GM18870 (cell line): ENCODE results near the gene COL4A3.

Experiments used
- ATAC-seq: cut with Tn5 transposase; IDR thresholded peaks from one replicate; pipeline ENCODE4 v1.9.1; 2021; ENCODE audit warnings: moderate library complexity; ENCODE audit not compliant: unreplicated experiment

Gene COL4A3

DNA sequence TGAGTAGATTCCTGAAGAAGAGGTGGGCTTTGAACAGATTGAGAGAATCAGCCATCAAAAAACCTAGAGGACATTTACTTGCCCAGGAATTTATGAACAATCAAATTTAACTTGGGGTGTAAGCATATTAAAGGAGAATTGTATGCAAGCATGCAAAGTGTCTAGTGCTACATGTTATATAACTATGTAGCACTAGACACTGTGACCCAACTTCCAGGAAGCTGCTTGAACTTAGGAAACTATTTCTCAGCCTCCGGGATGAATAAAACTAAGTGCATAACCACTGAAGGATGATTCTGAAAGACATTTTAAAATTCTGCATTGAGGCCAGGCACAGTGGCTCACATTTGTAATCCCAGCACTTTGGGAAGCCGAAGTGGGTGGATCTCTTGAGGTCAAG lies 173.0 kb downstream of the COL4A3 start:
- ATAC-seq = no peak

DNA sequence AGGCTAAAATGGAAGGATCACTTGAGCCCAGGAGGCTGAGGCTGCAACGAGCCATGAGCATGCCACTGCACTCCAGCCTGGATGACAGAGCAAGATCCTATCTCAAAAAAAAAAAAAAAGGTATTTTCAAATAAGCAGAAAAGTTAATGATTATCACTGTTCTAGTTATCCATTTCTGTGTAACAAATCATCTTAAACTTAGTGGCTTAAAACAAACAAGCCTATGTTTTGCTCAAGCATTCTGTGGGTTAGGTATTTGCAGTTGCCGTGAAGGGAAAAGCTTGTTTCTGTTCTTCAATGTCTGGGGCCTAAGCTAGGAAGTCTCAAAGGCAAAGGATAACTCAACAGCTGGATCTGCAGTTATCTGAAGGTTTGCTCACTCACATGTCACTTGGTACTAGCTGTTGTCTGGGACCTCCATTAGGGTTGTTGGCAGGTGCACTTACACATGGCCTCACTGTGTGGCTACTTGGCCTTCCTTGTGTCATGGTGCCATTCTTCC lies 174.7 kb downstream of the COL4A3 start:
- ATAC-seq = no peak

DNA sequence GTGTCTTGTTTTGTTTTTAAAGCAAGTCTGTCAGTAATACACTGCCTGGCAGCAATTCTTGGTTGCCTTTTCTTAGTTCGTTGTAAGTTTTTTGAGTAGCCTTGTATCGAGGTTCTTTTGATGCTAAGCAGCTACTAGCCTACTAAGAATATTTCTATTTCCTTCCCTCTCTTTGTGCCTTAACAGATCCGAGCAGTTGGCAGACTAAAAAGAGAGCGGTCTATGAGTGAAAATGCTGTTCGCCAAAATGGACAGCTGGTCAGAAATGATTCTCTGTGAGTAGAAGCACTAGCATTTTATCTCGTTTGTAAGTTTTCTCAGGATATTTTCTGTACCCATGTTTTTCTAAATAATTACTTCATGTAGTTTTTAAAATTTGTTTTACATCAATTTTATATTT lies 175.7 kb downstream of the COL4A3 start:
- no peak for ATAC-seq

DNA sequence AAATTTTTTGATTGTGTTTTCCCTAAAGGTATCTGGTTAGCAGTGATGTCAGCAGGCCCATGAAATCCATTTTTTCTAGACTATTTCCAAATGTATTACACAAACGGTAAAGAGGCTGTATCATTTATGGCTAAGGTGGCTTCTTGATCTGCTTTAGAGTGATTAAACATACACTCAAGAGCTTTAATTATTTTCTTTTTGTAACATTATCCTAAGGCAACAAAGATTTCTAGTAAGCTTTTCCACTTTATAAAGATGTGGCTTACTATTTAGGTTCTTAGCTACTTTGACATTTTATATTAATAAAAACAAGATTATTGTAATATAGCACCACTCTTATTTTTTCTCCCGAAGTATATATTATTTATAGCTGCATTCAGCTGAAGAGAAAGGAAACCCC lies 177.1 kb downstream of the COL4A3 start:
- ATAC-seq = no peak

DNA sequence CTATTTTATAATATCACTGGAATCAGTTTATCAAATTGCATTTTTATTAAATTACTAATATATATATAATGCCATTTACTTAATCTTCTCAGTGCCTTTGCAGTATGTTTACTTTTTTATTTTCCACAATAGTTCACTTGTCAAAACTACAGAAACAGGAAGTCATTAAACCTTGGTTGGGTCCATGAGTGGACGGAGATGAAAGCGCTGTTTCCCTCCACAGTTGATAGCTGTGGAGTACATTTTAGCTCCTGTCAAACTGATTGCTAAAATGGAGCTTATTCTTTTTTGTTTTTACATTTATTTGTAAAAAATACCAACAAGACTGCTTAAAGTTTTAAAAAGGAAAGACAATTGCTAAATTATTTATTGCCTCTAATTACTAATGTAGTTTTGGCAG lies 179.8 kb downstream of the COL4A3 start:
- ATAC-seq = no peak

DNA sequence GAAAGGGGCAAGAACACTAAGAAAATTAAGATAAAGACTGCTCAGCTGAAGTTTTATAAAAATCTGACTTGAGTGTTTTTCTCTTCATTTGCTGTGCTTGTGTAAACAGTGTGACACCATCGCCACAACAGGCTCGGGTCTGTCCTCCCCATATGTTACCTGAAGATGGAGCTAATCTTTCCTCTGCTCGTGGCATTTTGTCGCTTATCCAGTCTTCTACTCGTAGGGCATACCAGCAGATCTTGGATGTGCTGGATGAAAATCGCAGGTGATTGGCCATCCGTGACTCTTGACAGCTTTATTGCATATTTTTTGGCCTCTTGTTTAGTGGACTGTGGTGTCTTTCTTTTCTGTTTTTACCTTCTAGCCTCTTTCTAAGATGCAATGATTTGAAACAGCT lies 182.7 kb downstream of the COL4A3 start:
- no peak for ATAC-seq

DNA sequence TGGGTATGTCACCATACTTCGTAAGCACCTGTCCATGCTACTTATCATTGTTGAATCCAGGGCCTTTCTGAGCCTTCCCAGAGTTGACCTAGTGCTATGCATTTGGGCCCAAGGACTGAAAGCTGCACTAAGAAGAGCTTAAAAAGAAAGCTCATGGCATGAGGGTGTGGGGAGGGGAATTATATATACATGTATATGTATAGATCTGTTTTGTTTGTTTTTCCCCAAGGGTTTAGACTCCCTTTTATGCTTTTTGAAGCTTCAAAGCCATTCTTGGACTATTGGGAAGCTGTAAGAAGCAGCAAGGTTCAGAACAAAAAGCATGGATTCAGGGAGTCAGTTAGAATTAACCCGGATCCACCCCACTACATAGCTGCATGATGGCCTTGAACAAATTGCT lies 183.9 kb downstream of the COL4A3 start:
- no peak for ATAC-seq

DNA sequence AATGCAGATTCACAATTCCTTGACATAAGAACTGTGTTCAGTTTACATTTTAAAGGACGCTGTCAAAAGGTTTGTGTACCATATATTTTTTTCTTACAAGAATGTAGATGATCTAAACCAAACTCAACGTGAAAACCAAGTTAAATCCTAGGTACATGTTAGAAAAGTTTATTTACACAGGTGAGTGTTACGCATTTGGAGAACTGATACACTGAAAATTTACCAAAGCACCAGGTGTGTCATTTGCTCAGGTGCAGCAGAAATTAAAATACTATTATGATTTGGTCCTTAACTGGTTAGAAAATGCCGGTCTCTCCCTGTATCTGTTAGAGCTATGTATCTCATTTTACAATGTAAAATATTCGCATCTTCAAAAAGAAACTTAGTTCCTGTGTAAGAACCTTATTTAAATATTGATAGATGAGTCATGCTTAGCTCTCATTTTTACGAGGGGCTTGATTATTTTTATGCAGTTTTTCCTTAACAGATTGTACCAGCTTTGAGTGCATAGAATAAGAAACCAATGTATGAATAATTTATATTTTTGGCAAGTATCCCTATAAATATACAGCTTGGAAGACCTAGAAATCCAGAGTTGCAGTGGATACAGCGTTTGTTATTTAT lies 185.7 kb downstream of the COL4A3 start:
- ATAC-seq = no peak

DNA sequence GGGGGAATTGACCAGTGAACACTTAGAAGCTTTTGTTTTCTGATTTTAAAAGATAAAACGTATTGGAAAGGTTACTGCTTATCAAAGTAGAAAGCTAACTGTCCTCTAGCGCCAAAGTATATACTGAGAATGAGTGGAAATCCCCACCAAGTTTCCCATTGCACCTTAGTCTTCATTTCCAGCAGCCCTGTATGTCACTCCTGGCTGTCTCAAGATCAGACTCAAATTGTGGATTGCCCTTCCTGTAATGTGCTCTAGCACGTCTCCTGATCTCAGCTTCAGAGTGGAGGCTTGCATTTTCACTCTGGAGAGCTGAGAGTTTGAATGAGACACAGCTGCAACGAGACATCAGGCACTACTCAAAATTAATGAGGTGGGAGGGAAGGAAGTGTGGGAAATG lies 187.2 kb downstream of the COL4A3 start:
- peak; percentile 86 for ATAC-seq

DNA sequence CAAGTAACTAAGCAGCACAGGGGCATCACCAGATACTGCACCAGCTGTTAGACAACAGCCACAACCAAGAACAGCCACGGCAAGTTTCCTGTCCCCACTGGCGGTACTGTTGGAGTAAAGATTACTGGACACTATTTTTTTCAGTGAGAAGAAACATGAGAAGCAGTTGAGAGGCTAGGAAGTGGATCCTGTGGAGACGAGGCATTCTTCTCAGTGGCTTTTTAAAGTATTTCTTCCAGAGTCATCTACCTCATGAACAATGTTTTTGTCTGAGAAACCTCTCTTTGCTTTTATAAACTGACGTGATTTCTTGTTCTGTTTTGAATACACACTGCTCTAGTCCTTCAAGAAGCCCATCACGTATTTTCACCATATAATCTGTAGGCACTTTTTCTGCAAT lies 195.9 kb downstream of the COL4A3 start:
- ATAC-seq = no peak

DNA sequence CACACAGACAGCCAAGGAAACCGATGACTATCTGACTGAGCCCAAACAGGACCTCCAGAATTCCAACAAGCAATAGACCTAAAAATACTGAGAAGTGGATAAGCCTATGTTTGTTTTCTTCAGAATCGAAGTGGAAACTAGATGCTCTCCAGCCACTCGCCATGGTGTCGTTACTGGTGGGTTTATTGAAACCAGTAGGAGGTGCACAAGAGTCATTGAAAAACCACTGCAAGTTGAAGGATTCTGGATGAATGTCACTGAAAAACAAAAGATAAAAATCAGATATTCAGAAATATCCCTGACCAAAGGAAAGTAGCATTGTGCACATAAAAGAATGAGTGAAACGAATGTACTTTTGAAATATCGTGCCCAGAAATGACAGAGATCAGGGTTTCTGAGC lies 199.3 kb downstream of the COL4A3 start:
- ATAC-seq = no peak
